Measurements from ENCODE around the gene KATNB1. TPM values are rescaled to one million over a fixed set of nuclear protein-coding genes. Genes with fewer than 3 reads are reported as not detected.
A peak's percentile ranks its signal among the peaks of the same experiment; 100 is the strongest.

The KATNB1 gene
- total RNA-seq, 1 donor from 2014 or later, result 33.5 TPM

DNA sequence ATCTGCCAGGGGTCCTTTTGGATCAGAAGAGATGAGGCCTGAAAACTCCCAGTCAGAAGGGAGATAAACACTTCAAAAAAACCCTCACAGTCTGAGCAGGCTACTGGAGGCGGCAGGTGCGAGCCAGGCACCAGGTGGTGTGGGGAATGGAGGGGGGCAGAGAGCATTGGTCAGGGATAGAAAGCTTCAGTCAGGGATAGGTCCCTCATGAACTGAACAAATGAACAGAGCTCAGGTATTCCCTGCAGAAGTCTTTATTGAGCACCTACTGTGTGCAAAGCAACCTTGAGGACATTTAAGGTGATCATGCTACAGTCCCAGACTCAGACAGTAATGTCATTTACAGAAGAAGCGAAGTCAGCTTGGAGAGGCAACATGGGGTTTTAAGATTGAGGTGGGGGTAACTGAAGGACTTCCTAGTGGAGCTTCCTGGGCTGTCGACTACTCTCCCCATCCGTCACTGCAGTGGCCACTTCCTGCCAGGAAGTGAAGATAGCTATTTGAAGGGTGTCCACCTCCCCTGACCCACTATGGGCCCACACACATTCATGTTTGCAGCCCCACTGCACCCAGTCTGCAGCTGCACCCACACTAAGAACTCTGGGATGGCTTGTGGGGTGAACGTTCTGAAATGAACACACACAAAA is 63.5 kb downstream of the KATNB1 start:
- no peaks in the 10 kb centered on the region for H3K36me3 ChIP-seq
- peaks cover 2% of the 10 kb centered on the region for H3K36me3 Mint-ChIP-seq
- H3K79me2 ChIP-seq (ENCODE audit: low read depth), result no peaks in the 10 kb centered on the region
- H3K27ac Mint-ChIP-seq, result peak overlapping the region; percentile 69
- H3K4me1 Mint-ChIP-seq, result peaks cover 54% of the 10 kb centered on the region
- H2AFZ ChIP-seq (replicated peaks), result no peak overlapping the region
- H3K27ac ChIP-seq, result no peak overlapping the region
- peaks cover 21% of the 10 kb centered on the region for H3F3A ChIP-seq (ENCODE audit: low read depth)
- TF ChIP-seq EZH2 (IDR thresholded peaks at IDR 0.05) (no peak), EZH2phosphoT487 (IDR thresholded peaks at IDR 0.05) (no peak)
- TF ChIP-seq, protein P1, sequence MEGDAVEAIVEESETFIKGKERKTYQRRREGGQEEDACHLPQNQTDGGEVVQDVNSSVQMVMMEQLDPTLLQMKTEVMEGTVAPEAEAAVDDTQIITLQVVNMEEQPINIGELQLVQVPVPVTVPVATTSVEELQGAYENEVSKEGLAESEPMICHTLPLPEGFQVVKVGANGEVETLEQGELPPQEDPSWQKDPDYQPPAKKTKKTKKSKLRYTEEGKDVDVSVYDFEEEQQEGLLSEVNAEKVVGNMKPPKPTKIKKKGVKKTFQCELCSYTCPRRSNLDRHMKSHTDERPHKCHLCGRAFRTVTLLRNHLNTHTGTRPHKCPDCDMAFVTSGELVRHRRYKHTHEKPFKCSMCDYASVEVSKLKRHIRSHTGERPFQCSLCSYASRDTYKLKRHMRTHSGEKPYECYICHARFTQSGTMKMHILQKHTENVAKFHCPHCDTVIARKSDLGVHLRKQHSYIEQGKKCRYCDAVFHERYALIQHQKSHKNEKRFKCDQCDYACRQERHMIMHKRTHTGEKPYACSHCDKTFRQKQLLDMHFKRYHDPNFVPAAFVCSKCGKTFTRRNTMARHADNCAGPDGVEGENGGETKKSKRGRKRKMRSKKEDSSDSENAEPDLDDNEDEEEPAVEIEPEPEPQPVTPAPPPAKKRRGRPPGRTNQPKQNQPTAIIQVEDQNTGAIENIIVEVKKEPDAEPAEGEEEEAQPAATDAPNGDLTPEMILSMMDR (IDR thresholded peaks at IDR 0.05), result no peak
- H3K9me3 ChIP-seq (ENCODE audit: low read depth), result no peaks in the 10 kb centered on the region
- H3K4me1 ChIP-seq, result peaks cover 31% of the 10 kb centered on the region
- H3K27me3 Mint-ChIP-seq (ENCODE audit: insufficient read depth, low read depth), result peaks cover 11% of the 10 kb centered on the region
- no peak overlapping the region for H3K4me3 ChIP-seq
- H4K20me1 ChIP-seq (ENCODE audit: low read depth), result peaks cover 3% of the 10 kb centered on the region
- H3K4me3 Mint-ChIP-seq, result peak overlapping the region; percentile 46
- H3K4me2 ChIP-seq, result no peak overlapping the region
- DNase-seq (ENCODE audit: low spot score), result no peak
- no peak overlapping the region for H3K9ac ChIP-seq
- peaks cover 65% of the 10 kb centered on the region for H3K27me3 ChIP-seq
- no peaks in the 10 kb centered on the region for H3K9me3 Mint-ChIP-seq

DNA sequence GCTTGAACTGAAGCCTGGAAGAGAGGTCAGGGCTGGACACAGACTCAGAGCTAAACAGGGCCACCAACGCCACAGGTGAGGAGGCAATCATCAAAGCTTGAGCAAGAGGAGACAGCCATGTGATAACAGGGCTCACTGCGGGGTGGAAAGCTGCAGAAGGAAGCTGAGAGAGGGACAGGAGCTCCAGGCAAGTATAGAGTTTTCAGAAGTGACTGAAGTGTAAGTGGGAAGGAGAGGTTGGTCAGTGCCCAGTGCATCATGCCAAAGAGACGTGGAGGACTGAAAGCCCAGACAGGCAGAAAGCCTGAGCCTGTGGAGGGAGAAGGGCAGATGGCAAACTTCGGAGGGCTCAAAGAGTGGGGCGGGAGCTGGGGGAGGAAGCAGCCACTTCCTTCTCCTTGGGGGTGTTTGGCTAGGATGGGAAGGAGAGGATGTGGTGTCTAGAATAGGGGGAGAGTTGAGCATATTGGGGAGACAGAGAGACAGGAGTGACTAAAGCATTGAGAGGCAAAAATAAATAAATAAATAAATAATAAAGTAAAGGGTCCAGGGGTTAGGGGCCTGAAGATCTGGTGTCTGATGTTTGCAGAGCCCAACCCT is 64.1 kb downstream of the KATNB1 start:
- Histone ChIP-seq H4K20me1 (ENCODE audit: low read depth) (peaks cover 3% of the 10 kb centered on the region), H2AFZ (replicated peaks) (no peak overlapping the region), H3K27ac (no peak overlapping the region), H3K79me2 (ENCODE audit: low read depth) (no peaks in the 10 kb centered on the region), H3K9me3 (ENCODE audit: low read depth) (no peaks in the 10 kb centered on the region), H3K27me3 (peaks cover 65% of the 10 kb centered on the region), H3F3A (ENCODE audit: low read depth) (peaks cover 21% of the 10 kb centered on the region), H3K4me1 (peaks cover 31% of the 10 kb centered on the region), H3K9ac (no peak overlapping the region), H3K36me3 (no peaks in the 10 kb centered on the region), H3K4me2 (no peak overlapping the region), H3K4me3 (no peak overlapping the region)
- Mint-ChIP-seq H3K9me3 (no peaks in the 10 kb centered on the region), H3K27ac (peak overlapping the region; percentile 20), H3K27me3 (ENCODE audit: insufficient read depth, low read depth) (peaks cover 13% of the 10 kb centered on the region), H3K36me3 (peaks cover 2% of the 10 kb centered on the region), H3K4me3 (peak overlapping the region; percentile 62), H3K4me1 (peaks cover 56% of the 10 kb centered on the region)
- no peak for DNase-seq (ENCODE audit: low spot score)
- TF ChIP-seq EZH2phosphoT487 (IDR thresholded peaks at IDR 0.05), result no peak
- TF ChIP-seq, protein P1 (IDR thresholded peaks at IDR 0.05), result no peak
- no peak for TF ChIP-seq EZH2 (IDR thresholded peaks at IDR 0.05)

DNA sequence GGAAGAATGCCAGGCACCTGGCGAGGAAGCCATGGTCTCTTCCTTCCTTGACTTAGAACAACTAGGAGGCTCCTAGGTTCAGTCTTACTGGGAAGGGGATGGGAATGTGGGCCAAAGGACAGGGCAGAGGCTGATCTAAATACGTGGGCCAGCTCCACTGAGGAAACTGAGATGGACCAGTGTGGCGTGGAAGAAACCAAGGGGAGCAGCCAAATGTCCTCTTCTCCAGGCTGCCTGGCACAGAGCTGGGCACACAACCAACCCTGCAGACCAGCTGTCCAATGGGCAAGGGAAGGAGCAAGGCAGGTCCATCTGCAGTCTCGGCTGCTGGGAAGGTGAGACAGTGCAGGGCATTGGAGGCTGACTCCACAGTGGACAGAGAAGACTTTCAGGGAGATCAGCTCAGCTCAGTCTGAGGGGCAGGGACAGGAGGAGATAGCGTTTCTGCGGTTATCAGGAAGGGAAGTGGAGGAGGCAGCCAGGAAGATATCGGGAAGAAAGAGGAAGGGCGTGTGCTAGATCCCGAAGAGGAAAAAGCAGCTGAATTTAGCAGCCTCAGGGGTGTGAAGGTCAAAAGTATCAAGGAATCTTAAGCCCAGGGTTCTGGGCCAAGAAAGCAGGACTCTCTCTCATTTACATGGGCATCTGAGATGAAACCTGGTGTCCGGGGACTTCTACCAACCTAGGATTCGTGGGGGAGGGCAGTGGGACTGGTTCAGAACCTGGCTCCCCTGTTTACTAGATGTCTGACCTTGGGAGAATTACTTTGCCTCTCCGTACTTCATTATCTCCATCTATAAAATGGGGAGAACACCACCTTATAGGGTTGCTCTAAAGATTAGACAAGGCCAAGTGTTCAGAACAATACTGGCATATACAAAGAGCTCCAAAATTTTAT is 64.9 kb downstream of the KATNB1 start:
- Histone ChIP-seq H4K20me1 (ENCODE audit: low read depth) (peaks cover 3% of the 10 kb centered on the region), H2AFZ (replicated peaks) (no peak overlapping the region), H3K27me3 (peaks cover 65% of the 10 kb centered on the region), H3K4me1 (peaks cover 26% of the 10 kb centered on the region), H3K9ac (no peak overlapping the region), H3K4me3 (no peak overlapping the region), H3K9me3 (ENCODE audit: low read depth) (no peaks in the 10 kb centered on the region), H3K79me2 (ENCODE audit: low read depth) (no peaks in the 10 kb centered on the region), H3K27ac (no peak overlapping the region), H3F3A (ENCODE audit: low read depth) (peaks cover 21% of the 10 kb centered on the region), H3K36me3 (no peaks in the 10 kb centered on the region), H3K4me2 (no peak overlapping the region)
- Mint-ChIP-seq H3K9me3 (no peaks in the 10 kb centered on the region), H3K27ac (peak overlapping the region; percentile 1), H3K36me3 (peaks cover 2% of the 10 kb centered on the region), H3K27me3 (ENCODE audit: insufficient read depth, low read depth) (peaks cover 13% of the 10 kb centered on the region), H3K4me1 (peaks cover 53% of the 10 kb centered on the region), H3K4me3 (peak overlapping the region; percentile 86)
- TF ChIP-seq, protein P1 (IDR thresholded peaks at IDR 0.05), result no peak
- TF ChIP-seq EZH2phosphoT487 (IDR thresholded peaks at IDR 0.05), result no peak
- no peak for DNase-seq (ENCODE audit: low spot score)

Data from neural progenitor cell (in vitro differentiated cells).